ENCODE results near the gene RNASE13. TPM values are rescaled to one million over a fixed set of nuclear protein-coding genes. Genes with fewer than 3 reads are reported as not detected.

RNASE13 gene
- total RNA-seq, 1 experiment from 2014 or later = not detected

DNA sequence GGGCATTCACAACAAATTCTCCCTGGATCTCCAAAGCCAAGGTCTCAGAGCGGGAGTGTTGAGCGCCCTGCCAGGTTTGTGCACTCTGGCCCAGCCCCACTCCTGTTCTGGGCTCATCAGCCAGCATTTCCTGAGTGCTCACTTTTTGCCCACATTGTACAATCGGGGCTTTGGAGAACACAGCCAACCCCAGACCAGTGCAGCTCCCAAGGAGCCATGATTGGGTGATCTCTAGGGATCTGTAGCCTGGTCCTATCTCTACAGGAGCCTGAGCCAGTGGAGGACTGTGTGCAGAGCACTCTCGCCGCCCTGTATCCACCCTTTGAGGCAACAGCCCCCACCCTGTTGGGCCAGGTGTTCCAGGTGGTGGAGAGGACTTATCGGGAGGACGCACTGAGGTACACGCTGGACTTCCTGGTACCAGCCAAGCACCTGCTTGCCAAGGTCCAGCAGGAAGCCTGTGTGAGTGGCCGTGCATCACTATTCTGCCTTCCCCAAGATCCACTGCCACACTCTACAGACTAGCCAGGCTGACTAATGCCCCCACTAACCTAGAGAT, 38.3 kb upstream of the RNASE13 start:
- no peak overlapping the region for H3K18ac ChIP-seq (ENCODE audit: insufficient read length, low read depth, low read length)
- H4K5ac ChIP-seq (ENCODE audit: insufficient read length, low read depth, low read length) = no peak overlapping the region
- H3K27ac ChIP-seq (ENCODE audit: insufficient read length, low read depth, low read length) = no peak overlapping the region
- no peaks in the 10 kb centered on the region for H3K9me3 ChIP-seq (ENCODE audit: control insufficient read depth, low read depth, low read length)
- H3K23me2 ChIP-seq (ENCODE audit: insufficient read length, low read depth, low read length, poor library complexity, severe bottlenecking) = peaks cover 31% of the 10 kb centered on the region
- no peak overlapping the region for H2BK12ac ChIP-seq (ENCODE audit: insufficient read length, low read depth, low read length)
- no peaks in the 10 kb centered on the region for H4K20me1 ChIP-seq (ENCODE audit: control insufficient read depth, insufficient read depth, insufficient read length)
- H3K4me1 ChIP-seq (ENCODE audit: insufficient read depth, low read length) = peaks cover 4% of the 10 kb centered on the region; the same call in 1 of the 2 replicates
- no peak overlapping the region for H3K9ac ChIP-seq (ENCODE audit: extremely low read depth, insufficient read length, low read length)
- H3K4me2 ChIP-seq (ENCODE audit: insufficient read depth, insufficient read length, low read length) = no peak overlapping the region
- H4K8ac ChIP-seq (replicated peaks; ENCODE audit: insufficient read length, low read depth, low read length) = no peak overlapping the region
- no peak overlapping the region for H2BK15ac ChIP-seq (ENCODE audit: low read depth, low read length)
- no peak for TF ChIP-seq CTCF (conservative IDR thresholded peaks at IDR 0.05)
- no peak overlapping the region for H4K91ac ChIP-seq (ENCODE audit: insufficient read length, low read depth, low read length)
- Mint-ChIP-seq H3K36me3 (ENCODE audit: insufficient read depth in 1 of 3, low read depth in 3 of 3) (peaks cover 38 to 56% (median 51%) of the 10 kb centered on the region in 3 experiments), H3K4me1 (peaks cover 23 to 24% of the 10 kb centered on the region in 2 experiments), H3K27me3 (ENCODE audit: low read depth) (peaks cover 8% of the 10 kb centered on the region), H3K27ac (no peak overlapping the region; a peak in 1 of 7 replicates), H3K9me3 (no peaks in the 10 kb centered on the region), H3K4me3 (peak overlapping the region; percentile 88 to 96; a peak in 4 of 5 replicates)
- H3K79me1 ChIP-seq (ENCODE audit: insufficient read depth, low read depth, low read length, poor library complexity, severe bottlenecking) = no peaks in the 10 kb centered on the region
- H3T11ph ChIP-seq (ENCODE audit: low read length) = no peak overlapping the region
- no peak overlapping the region for H3K56ac ChIP-seq (ENCODE audit: insufficient read length, low read depth, low read length)
- no peaks in the 10 kb centered on the region for H3K79me2 ChIP-seq (ENCODE audit: insufficient read depth, low read length)
- no peak for DNase-seq
- no peak overlapping the region for H3K23ac ChIP-seq (ENCODE audit: insufficient read length, low read depth, low read length)
- no peak overlapping the region for H2AK5ac ChIP-seq (ENCODE audit: insufficient read length, low read length)
- no peak overlapping the region for H2BK5ac ChIP-seq (ENCODE audit: insufficient read length, low read length)
- no peak overlapping the region for H3K4ac ChIP-seq (ENCODE audit: low read depth, low read length)
- WGBS (ENCODE audit: extremely low coverage, insufficient read length, low lambda C conversion rate) = no CpG with 5 or more reads among the region's 9 CpGs
- H2AFZ ChIP-seq (ENCODE audit: low read length) = no peak overlapping the region
- H3K27me3 ChIP-seq (ENCODE audit: insufficient read depth, low read length) = no peaks in the 10 kb centered on the region
- H2BK20ac ChIP-seq (ENCODE audit: low read depth, low read length, poor library complexity, severe bottlenecking) = no peak overlapping the region
- no peak overlapping the region for H3K14ac ChIP-seq (ENCODE audit: insufficient read depth, low read length)
- no peak overlapping the region for H2BK120ac ChIP-seq (ENCODE audit: low read depth, low read length, poor library complexity, severe bottlenecking)
